COR-L47 (cell line): ENCODE results near the gene MARS1.

Experiments used
- DNase-seq: peaks from one replicate; lab custom pipeline; 2025; lab: John Stamatoyannopoulos, UW

MARS1 gene

DNA sequence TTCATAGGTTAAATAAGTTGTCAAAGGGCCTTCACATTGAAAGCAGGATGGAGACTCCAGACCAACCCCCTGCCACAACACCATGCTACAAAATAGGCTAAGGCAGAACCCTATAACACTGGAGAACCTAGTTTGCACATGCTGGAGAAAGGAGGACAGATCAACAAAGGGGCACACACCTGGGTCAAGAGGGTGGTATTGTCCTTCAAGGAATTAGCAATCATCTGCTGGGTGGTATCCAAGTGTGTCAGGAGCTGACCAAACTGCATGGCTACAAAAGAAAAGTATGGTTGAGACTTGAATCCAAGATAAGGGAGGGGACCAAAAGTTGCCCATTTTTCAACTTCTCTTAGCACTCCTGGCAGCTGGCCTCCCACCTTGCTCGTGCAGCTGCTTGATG lies 44.0 kb downstream of the MARS1 start:
- no peak for DNase-seq

DNA sequence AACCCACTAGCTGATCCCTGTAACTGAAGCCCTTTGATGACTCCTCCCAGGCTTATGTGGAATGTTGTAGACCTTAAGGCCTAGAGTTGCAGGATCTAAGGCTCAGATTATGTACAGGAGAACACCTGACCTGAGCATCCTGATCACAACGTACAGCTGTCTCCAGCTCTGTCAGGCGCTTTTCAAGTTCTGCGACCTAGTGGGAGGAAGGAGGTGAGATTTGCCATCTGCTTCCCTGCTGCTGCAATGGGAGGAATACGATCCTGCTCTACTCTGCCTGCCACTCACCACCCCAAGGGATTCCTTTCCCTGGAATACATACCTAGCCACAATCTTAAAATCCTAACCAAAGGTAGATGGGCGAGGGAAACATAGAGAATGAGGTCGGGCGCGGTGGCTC lies 45.2 kb downstream of the MARS1 start:
- DNase-seq, result no peak

DNA sequence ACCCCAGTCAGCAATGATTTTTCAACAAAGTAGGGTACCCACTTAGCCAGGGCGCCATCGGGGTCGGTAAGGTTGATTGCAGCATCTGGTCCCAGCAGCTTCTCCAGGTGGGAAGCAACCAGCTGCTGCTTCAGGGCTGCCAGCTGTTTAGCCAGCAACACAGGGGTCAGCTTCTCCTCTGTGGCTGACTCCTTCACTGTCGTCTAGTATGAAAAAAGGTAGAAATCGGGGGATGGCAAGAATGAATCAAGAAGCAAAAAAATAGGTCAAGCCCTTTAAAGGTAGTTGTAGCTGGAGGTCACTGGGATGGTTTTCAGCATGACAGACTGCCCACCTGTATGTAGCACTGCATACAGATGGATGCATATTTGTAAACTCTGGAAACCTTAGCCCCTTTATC lies 46.4 kb downstream of the MARS1 start:
- no peak for DNase-seq

- DNase-seq, result no peak
Measured at GRCh38 chr12:57534991-57535543, 47.2 kb downstream of the MARS1 start.

DNA sequence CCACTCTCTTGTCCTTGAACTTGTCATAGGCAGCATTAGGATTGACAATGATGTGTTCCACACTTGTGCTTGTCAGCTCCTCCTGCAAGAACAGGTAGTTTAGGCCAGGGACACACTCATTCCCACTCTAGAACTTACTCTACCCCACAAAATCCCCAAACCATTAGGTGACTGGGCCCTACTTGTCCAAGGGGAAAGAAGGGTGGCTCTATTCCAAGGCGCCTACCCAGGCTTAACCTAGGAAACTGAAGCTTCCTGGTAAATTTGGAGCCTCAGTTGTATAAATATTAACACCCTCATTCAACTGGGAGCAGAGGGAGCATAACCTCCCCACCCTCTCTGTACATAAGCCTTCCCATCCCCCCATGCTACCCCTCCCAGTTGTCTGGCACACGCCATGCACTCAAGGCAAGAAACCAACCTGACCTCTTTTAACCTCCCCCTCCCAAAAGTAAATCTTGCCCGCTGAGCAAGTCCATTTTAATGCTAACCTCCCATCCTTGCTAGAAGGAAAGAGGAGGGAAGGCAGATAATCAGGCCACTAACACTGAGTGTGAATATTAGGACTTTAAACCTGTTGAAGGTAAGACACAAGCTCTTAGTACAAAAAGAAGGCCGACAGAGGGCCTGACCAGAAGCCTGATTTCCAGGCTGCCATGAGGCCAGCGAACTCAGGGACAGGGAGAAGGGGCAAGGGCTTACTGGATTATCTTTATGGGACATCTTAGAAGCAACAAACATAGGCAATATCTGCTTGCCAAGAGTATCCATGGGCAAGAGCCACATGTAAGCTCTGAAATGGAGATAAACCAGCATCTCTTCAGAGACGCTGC lies 48.1 kb downstream of the MARS1 start:
- DNase-seq, result no peak

GRCh38 chr12:57536597-57536942 lies 48.7 kb downstream of the MARS1 start:
- no peak for DNase-seq

- no peak for DNase-seq
Measured at GRCh38 chr12:57539134-57539768, 51.4 kb downstream of the MARS1 start.

DNA sequence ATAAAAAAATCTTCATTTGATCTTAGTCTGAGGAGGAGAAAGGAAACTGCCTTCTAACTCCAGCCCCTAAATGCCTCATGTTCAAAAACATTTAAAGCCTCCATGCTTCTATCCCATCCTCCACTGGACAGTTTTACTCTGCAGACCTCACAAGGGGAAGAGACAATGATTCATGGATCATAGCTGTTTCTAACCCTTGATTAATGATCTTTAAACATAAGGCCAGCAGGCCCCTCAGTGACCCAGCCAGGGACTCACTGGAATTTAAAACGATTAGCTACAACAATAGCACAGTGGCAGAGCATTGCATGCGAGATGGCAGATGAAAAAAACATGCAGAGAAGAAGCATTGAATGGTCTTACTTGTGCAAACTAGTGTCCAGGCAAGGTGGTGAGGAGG lies 53.1 kb downstream of the MARS1 start:
- DNase-seq, result no peak

DNA sequence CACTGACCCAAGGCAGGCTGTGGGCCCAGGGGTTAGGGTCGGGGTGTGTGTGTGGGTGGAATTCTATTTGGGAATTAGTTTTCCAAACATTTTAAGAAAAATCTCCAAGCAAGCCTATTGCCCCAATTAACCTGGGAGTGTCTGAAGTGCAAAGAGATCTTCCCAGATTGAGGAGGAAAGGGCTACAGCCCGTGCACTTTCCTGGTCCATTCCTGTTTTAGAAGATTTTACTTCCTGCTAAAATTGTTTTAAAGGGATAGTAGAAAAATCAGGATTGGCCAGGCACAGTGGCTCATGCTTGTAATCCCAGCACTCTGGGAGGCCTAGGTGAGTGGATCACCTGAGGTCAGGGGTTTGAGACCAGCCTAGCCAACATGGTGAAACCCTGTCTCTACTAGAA lies 53.8 kb downstream of the MARS1 start:
- no peak for DNase-seq

DNA sequence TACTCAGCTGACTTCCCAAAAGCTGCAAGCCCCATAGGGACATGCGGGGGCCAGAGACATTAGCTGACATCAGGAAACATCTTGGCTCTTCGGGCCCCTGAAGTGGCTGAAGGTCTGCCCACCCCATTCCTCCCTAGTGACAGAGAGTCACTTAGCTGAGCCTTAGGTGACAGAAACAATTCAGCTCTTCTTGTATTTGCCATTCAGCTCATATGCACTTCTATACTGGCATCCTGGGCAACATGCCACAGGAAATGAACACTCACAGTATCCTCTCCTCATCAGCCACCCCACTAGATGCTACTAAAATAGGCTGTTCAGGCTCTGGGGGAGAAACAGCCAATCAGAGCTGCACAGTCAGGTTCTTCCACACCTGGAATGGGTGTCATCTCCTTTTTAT lies 55.7 kb downstream of the MARS1 start:
- DNase-seq, result no peak

DNA sequence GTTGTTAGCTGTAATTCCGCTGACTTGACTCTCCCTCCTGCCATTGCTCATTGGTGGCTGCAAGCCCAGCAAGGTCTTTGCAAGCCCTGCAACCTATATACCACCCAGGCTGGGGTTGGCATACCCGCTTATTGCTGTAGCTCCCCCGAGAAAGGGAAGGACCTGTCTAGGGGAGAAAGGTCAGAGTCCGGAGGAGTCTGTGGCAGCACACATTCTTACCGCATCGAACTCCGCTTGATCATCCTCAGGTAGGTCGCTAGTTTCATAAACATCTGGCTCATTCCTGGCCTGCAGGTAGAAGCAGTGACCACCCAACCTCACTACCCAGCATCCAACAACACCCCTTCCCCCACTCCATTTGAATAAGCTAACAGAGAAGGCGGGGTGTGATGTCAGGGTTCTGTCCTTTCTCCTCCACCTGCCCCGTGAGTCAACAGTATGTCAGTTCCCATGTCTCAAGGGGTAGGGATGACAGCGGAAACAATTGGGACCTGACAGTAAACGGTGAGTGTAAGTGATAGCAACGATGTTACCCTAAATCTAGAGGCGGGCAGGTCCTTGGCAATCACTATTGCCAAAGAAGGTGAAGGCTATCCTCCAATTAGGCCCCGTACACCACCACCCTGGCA lies 58.1 kb downstream of the MARS1 start:
- DNase-seq, result no peak

DNA sequence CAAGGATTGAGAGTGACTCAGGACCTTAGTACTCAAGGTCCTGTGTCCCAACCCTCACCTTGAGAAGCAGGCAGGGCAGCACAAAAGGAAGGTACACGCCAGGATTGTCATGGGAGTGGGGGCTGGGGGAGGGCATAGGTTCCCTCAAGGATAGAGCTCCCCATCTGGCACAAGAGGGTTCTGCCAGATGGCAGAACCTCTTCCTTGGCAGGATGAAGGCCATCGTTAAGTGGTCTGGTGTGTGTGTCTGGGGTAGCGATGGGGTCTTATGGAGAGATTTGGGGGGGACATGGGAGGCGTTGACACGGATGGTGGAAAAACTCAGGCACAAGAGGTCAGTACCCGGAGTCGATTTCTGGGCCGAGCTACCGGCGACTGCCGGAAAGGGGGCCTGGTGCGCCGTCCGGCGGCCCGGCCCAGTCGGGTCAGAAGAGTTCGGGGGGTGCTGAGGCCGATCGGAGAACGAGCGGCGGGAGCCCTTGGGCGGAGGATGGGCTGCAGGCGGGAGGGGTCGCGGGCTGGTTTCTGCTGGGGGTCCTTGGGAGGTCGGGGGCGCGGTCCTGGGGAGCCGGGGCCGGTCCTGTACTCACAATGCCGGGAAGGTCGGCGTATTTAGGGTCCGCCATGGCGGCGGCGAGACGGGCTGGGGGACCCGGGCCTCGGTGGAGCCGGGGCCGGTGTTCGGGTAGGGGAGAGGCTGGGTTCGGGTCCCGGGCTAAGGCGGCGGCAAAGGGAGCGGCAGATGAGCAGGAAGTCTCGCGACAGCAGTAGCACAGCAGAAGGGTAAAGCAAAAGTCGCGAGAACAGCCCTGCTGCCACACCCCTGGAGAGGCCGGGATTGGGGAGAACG lies 58.8 kb downstream of the MARS1 start, which contains the start of gene DCTN2:
Gene DCTN2, minus strand, starts transcription at position 755 of the 850 bp plus-strand sequence. Its CDS starts 129 bp downstream, at position 626.
- peak; percentile 94 for DNase-seq

GRCh38 chr12:57547288-57548012 lies 59.6 kb downstream of the MARS1 start:
- DNase-seq, result no peak

DNA sequence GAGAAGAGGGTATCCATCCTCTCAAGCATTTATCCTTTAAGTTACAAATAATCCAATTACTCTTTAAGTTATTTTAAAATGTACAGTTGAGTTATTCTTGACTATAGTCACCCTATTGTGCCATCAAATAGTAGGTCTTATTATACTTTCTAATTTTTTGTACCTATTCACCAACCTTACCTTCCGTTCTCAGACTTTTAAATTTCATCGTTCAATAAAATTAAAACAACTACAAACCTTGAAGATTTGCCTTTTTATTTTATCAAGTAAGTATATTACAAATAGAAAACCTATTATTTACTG lies 60.1 kb downstream of the MARS1 start:
- no peak for DNase-seq

DNA sequence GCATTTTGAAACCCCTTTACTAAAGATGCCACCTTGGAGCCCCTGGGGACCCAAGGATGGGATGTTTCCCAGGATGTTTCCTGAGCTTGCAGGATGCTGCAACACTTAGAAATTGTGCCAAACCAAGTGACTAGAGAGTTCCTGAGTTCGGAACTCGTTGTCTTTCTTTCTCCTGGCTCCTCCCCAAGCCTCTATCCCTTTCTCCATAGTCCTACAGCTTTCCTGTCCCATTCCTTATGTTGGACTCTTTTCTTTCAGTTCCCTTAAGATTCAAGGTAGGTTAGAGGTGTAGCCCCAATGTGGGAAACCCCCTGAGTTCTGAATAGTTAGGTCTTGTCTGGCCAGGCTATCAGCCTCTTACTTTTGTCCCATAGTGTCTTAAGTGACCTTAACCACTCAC lies 60.6 kb downstream of the MARS1 start:
- no peak for DNase-seq

DNA sequence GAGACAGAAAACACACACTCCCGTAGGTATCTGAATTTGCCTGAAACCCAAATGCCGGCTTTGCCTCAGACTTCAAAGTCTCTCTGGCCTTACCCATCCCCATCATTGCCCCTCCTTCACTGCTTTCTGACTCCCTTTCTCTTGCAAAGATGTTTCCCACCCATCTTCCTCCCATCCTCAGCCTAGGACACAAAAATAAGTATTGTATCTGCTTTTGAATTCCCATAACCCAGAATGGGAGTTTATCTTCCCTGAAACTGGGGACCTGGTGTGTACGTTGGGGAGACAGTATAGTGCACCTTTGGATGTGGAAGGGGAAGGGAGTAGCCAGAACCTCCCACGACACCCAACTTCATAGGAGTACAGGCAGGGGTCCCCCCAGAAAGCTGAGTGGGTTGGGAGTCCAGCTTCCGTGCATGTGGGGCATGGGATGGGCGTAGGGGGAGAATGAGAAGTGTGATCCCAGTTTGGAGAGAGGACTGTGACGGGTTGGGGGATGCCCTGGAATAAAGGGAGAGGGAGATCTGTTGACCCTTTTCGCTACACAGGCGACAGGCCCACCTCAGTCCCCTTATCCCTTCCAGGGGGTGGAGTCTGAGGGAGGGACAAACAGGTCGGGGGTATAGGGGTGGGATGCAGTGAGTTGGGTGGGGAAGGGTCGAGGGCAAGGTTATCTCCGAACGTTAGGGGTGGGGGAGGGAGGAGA lies 61.5 kb downstream of the MARS1 start:
- DNase-seq, result no peak

- DNase-seq, result peak; percentile 62
Measured at GRCh38 chr12:57549909-57550640, 62.2 kb downstream of the MARS1 start, which contains the start of gene KIF5A. KIF5A (plus strand) TSS chr12:57550044; CDS start chr12:57550272, 228 bp downstream.

GRCh38 chr12:57550641-57551549 lies 63.0 kb downstream of the MARS1 start:
- DNase-seq, result no peak
